T-helper 1 cell treated with Interleukin-12 subunit alpha and Interleukin-12 subunit beta and Interleukin-4 antibody, amounts not matched to agents 30 μg/mL and 1 μg/mL, for 36 hours (primary cell): Measurements from ENCODE around the gene SPTBN5.

Source experiments
- H3K27ac Mint-ChIP-seq: one replicate; pipeline ENCODE4 v1.8.0; 2021; ENCODE audit warnings: mild to moderate bottlenecking, mixed read lengths
- H3K27me3 Mint-ChIP-seq: one replicate; pipeline ENCODE4 v1.8.0; 2021; ENCODE audit warnings: low read depth, mixed read lengths
- H3K36me3 Mint-ChIP-seq: one replicate; pipeline ENCODE4 v1.8.0; 2021; ENCODE audit warnings: low read depth, mixed read lengths
- H3K4me1 Mint-ChIP-seq: one replicate; pipeline ENCODE4 v1.8.0; 2021; ENCODE audit warnings: low read depth, mixed read lengths
- H3K4me3 Mint-ChIP-seq: one replicate; pipeline ENCODE4 v1.8.0; 2021; ENCODE audit warnings: mild to moderate bottlenecking, moderate library complexity, mixed read lengths
- H3K9me3 Mint-ChIP-seq: one replicate; pipeline ENCODE4 v1.8.0; 2021; ENCODE audit warnings: mixed read lengths

The SPTBN5 gene

GRCh38 chr15:41901431-41901830 is 7.6 kb upstream of the SPTBN5 start:
- Mint-ChIP-seq H3K27ac (peak overlapping the region; percentile 74), H3K4me1 (peaks cover 20% of the 10 kb centered on the region), H3K27me3 (no peaks in the 10 kb centered on the region), H3K4me3 (no peak overlapping the region), H3K36me3 (peaks cover 34% of the 10 kb centered on the region), H3K9me3 (peaks cover 4% of the 10 kb centered on the region)

- Mint-ChIP-seq H3K9me3 (no peaks in the 10 kb centered on the region), H3K4me1 (peaks cover 22% of the 10 kb centered on the region), H3K27ac (no peak overlapping the region), H3K4me3 (no peak overlapping the region), H3K27me3 (no peaks in the 10 kb centered on the region), H3K36me3 (peaks cover 30% of the 10 kb centered on the region)
Measured at GRCh38 chr15:41900526-41901380, 6.9 kb upstream of the SPTBN5 start.

- peaks cover 25% of the 10 kb centered on the region for H3K36me3 Mint-ChIP-seq
- no peaks in the 10 kb centered on the region for H3K9me3 Mint-ChIP-seq
- peaks cover 26% of the 10 kb centered on the region for H3K4me1 Mint-ChIP-seq
- no peak overlapping the region for H3K27ac Mint-ChIP-seq
- H3K4me3 Mint-ChIP-seq = no peak overlapping the region
- H3K27me3 Mint-ChIP-seq = no peaks in the 10 kb centered on the region
Measured at GRCh38 chr15:41899854-41900442, 6.1 kb upstream of the SPTBN5 start.

GRCh38 chr15:41897363-41897799 is 3.5 kb upstream of the SPTBN5 start:
- H3K4me3 Mint-ChIP-seq = no peak overlapping the region
- no peaks in the 10 kb centered on the region for H3K27me3 Mint-ChIP-seq
- peak overlapping the region; percentile 68 for H3K27ac Mint-ChIP-seq
- H3K4me1 Mint-ChIP-seq = peaks cover 29% of the 10 kb centered on the region
- no peaks in the 10 kb centered on the region for H3K9me3 Mint-ChIP-seq
- peaks cover 25% of the 10 kb centered on the region for H3K36me3 Mint-ChIP-seq

GRCh38 chr15:41896566-41896965 is 2.7 kb upstream of the SPTBN5 start:
- no peaks in the 10 kb centered on the region for H3K9me3 Mint-ChIP-seq
- peaks cover 29% of the 10 kb centered on the region for H3K4me1 Mint-ChIP-seq
- no peaks in the 10 kb centered on the region for H3K27me3 Mint-ChIP-seq
- peak overlapping the region; percentile 62 for H3K27ac Mint-ChIP-seq
- no peak overlapping the region for H3K4me3 Mint-ChIP-seq
- H3K36me3 Mint-ChIP-seq = peaks cover 19% of the 10 kb centered on the region

- Mint-ChIP-seq H3K9me3 (no peaks in the 10 kb centered on the region), H3K36me3 (peaks cover 16% of the 10 kb centered on the region), H3K27me3 (no peaks in the 10 kb centered on the region), H3K4me1 (peaks cover 28% of the 10 kb centered on the region), H3K4me3 (no peak overlapping the region), H3K27ac (peak overlapping the region; percentile 70)
Measured at GRCh38 chr15:41895957-41896356, 2.1 kb upstream of the SPTBN5 start.

- Mint-ChIP-seq H3K36me3 (peaks cover 14% of the 10 kb centered on the region), H3K27me3 (no peaks in the 10 kb centered on the region), H3K4me1 (peaks cover 28% of the 10 kb centered on the region), H3K9me3 (no peaks in the 10 kb centered on the region), H3K27ac (peak overlapping the region; percentile 87), H3K4me3 (peak overlapping the region; percentile 43)
Measured at GRCh38 chr15:41895491-41895890, 1.6 kb upstream of the SPTBN5 start.

- H3K4me3 Mint-ChIP-seq = peak overlapping the region; percentile 56
- H3K27ac Mint-ChIP-seq = peak overlapping the region; percentile 87
- no peaks in the 10 kb centered on the region for H3K9me3 Mint-ChIP-seq
- peaks cover 14% of the 10 kb centered on the region for H3K36me3 Mint-ChIP-seq
- no peaks in the 10 kb centered on the region for H3K27me3 Mint-ChIP-seq
- peaks cover 28% of the 10 kb centered on the region for H3K4me1 Mint-ChIP-seq
Measured at GRCh38 chr15:41894791-41895463, 1.1 kb upstream of the SPTBN5 start.

GRCh38 chr15:41894251-41894790 is 468 bp upstream of the SPTBN5 start:
- H3K36me3 Mint-ChIP-seq = peaks cover 14% of the 10 kb centered on the region
- H3K4me1 Mint-ChIP-seq = peaks cover 26% of the 10 kb centered on the region
- H3K27ac Mint-ChIP-seq = peak overlapping the region; percentile 87
- H3K4me3 Mint-ChIP-seq = peak overlapping the region; percentile 56
- H3K9me3 Mint-ChIP-seq = no peaks in the 10 kb centered on the region
- no peaks in the 10 kb centered on the region for H3K27me3 Mint-ChIP-seq

- Mint-ChIP-seq H3K4me1 (peaks cover 30% of the 10 kb centered on the region), H3K36me3 (peaks cover 8% of the 10 kb centered on the region), H3K27me3 (no peaks in the 10 kb centered on the region), H3K27ac (peak overlapping the region; percentile 60), H3K9me3 (no peaks in the 10 kb centered on the region), H3K4me3 (no peak overlapping the region)
Measured at GRCh38 chr15:41892621-41893421, 1.0 kb downstream of the SPTBN5 start.

- Mint-ChIP-seq H3K9me3 (no peaks in the 10 kb centered on the region), H3K4me3 (no peak overlapping the region), H3K27me3 (no peaks in the 10 kb centered on the region), H3K36me3 (peaks cover 3% of the 10 kb centered on the region), H3K27ac (no peak overlapping the region), H3K4me1 (peaks cover 25% of the 10 kb centered on the region)
Measured at GRCh38 chr15:41891946-41892345, 1.9 kb downstream of the SPTBN5 start.

GRCh38 chr15:41891226-41891625 is 2.6 kb downstream of the SPTBN5 start:
- peaks cover 24% of the 10 kb centered on the region for H3K4me1 Mint-ChIP-seq
- no peak overlapping the region for H3K27ac Mint-ChIP-seq
- no peaks in the 10 kb centered on the region for H3K9me3 Mint-ChIP-seq
- H3K4me3 Mint-ChIP-seq = no peak overlapping the region
- peaks cover 3% of the 10 kb centered on the region for H3K36me3 Mint-ChIP-seq
- no peaks in the 10 kb centered on the region for H3K27me3 Mint-ChIP-seq

GRCh38 chr15:41890050-41890690 is 3.7 kb downstream of the SPTBN5 start:
- H3K4me3 Mint-ChIP-seq = no peak overlapping the region
- H3K27ac Mint-ChIP-seq = no peak overlapping the region
- no peaks in the 10 kb centered on the region for H3K9me3 Mint-ChIP-seq
- H3K36me3 Mint-ChIP-seq = peaks cover 5% of the 10 kb centered on the region
- H3K27me3 Mint-ChIP-seq = no peaks in the 10 kb centered on the region
- H3K4me1 Mint-ChIP-seq = peaks cover 22% of the 10 kb centered on the region
